ENCODE data around the gene DENND5B. TPM values are rescaled to one million over a fixed set of nuclear protein-coding genes. Genes with fewer than 3 reads are reported as not detected.

The DENND5B gene
- total and polyA plus RNA-seq, 10 of the 15 experiments (the other 5 are each of a cell fraction or from before 2014, with no cell fraction given): 0.39 to 32.5 (median 20.6) TPM

- POLR2A ChIA-PET: interaction anchor here (0.6 kb wide), 3 partner anchors 234 to 1589 kb away, joined by 3 to 6 read pairs (median 5); no protein-coding TSS in a partner anchor
- Histone ChIP-seq H3K9me3 (replicated peaks; ENCODE audit: control insufficient read depth, insufficient read depth, low read length) (no peaks in the 10 kb centered on the region), H3K4me2 (ENCODE audit: control insufficient read depth, insufficient read depth) (no peak overlapping the region), H2AFZ (ENCODE audit: control insufficient read depth, low read depth, low read length) (no peak overlapping the region), H3K27ac (ENCODE audit: control insufficient read depth, insufficient read depth) (peak overlapping the region; percentile 66), H3K36me3 (ENCODE audit: control insufficient read depth in 2 of 2, insufficient read depth in 2 of 2, low read length in 1 of 2) (peaks cover 0 to 4% of the 10 kb centered on the region in 2 experiments; a peak in 1 of 4 replicates), H3K79me2 (ENCODE audit: control insufficient read depth, insufficient read depth, low read length) (no peaks in the 10 kb centered on the region), H3K4me3 (no peak overlapping the region), H3K27me3 (replicated peaks in 1 of 2; ENCODE audit: control insufficient read depth in 2 of 2, insufficient read depth in 2 of 2, low read length in 1 of 2) (no peaks in the 10 kb centered on the region), H3K9ac (ENCODE audit: control insufficient read depth, insufficient read depth, low read length) (no peak overlapping the region), H4K20me1 (ENCODE audit: control insufficient read depth, insufficient read depth) (no peaks in the 10 kb centered on the region), H3K4me1 (ENCODE audit: control insufficient read depth, insufficient read depth, low read length) (peaks cover 40% of the 10 kb centered on the region)
- CTCF ChIA-PET: interaction anchor here (0.8 to 5.6 kb wide), 9 partner anchors 11 to 252 kb away, joined by 3 to 54 read pairs (median 5); no protein-coding TSS in a partner anchor
- SMC1A ChIA-PET (ENCODE audit: uncharacterized antibody, unreplicated experiment): interaction anchor here (0.8 to 5.2 kb wide), 9 partner anchors 29 to 680 kb away, joined by 3 to 31 read pairs (median 4); no protein-coding TSS in a partner anchor
- intact Hi-C loops (cut with micrococcal nuclease; ENCODE audit: unreplicated experiment): loop anchor here (5.0 to 10.0 kb wide), 4 partner anchors 62 to 660 kb away; no protein-coding TSS in a partner anchor
- no TSS peak for BruUV-seq (replicated peaks)
- RAD21 ChIA-PET (ENCODE audit: unreplicated experiment): interaction anchor here (0.6 to 3.3 kb wide), 6 partner anchors 11 to 908 kb away, joined by 3 to 21 read pairs (median 10); no protein-coding TSS in a partner anchor
- in situ Hi-C loops (cut with MboI): loop anchor here (10.0 kb wide), 1 partner anchor 910 kb away; no protein-coding TSS in a partner anchor
- no peak for DNase-seq (ENCODE audit: low read depth, low spot score)
- no peak for FAIRE-seq
- ATAC-seq: no peak
- 95% methylated on average over 8 of the region's 8 CpGs for WGBS (ENCODE audit: insufficient coverage, insufficient replicate concordance, low lambda C conversion rate, missing lambda C conversion rate)
- no peak for TF ChIP-seq SMAD1 (IDR thresholded peaks at IDR 0.05; ENCODE audit: low read depth, partially characterized antibody)
- TF ChIP-seq POU2F2 (IDR thresholded peaks at IDR 0.05; ENCODE audit: borderline replicate concordance, low read depth, low read length): no peak
- no peak for TF ChIP-seq NFIC (IDR thresholded peaks at IDR 0.05; ENCODE audit: low read depth, low read length)
- no peak for TF ChIP-seq ZNF592 (IDR thresholded peaks at IDR 0.05)
- TF ChIP-seq BHLHE40 (IDR thresholded peaks at IDR 0.05; ENCODE audit: borderline replicate concordance in 1 of 2, low read depth in 2 of 2, low read length in 1 of 2): no peak
- TF ChIP-seq SKIL (IDR thresholded peaks at IDR 0.05; ENCODE audit: low read depth, poor library complexity, severe bottlenecking): no peak
- no peak for TF ChIP-seq ESRRA (IDR thresholded peaks at IDR 0.05; ENCODE audit: low read length)
- no peak for TF ChIP-seq NBN (IDR thresholded peaks at IDR 0.05)
- TF ChIP-seq SREBF2 (IDR thresholded peaks at IDR 0.05; ENCODE audit: low read length): no peak
- TF ChIP-seq FOS (IDR thresholded peaks at IDR 0.05; ENCODE audit: borderline replicate concordance, extremely low read depth, insufficient read length): no peak
- TF ChIP-seq CUX1 (IDR thresholded peaks at IDR 0.05; ENCODE audit: insufficient replicate concordance, low read depth, low read length): no peak
- TF ChIP-seq ZNF207 (IDR thresholded peaks at IDR 0.05; ENCODE audit: borderline replicate concordance): no peak
Observed at GRCh38 chr12:31405021-31405420, 185.9 kb downstream of the DENND5B start.

Data from GM12878 (cell line).